ENCODE measurements around the gene NARF. TPM values are rescaled to one million over a fixed set of nuclear protein-coding genes. Genes with fewer than 3 reads are reported as not detected.
A peak's percentile ranks its signal among the peaks of the same experiment; 100 is the strongest.

The NARF gene
- total RNA-seq, 4 donors from 2014 or later: 33.2 to 47.5 (median 40.2) TPM

GRCh38 chr17:82439829-82440365 is 18.6 kb upstream of the NARF start:
- H3K27ac ChIP-seq: no peak overlapping the region
- intact Hi-C loops (cut with DNase I): no loop called here
- no peaks in the 10 kb centered on the region for H3K9me3 ChIP-seq
- 94% methylated on average over 20 of the region's 34 CpGs for WGBS, 2 donors
- no peak for DNase-seq
- TF ChIP-seq CTCF (IDR thresholded peaks at IDR 0.05) (no peak), POLR2A (IDR thresholded peaks at IDR 0.05) (no peak)
- H3K4me1 ChIP-seq: peaks cover 0 to 47% (median 16%) of the 10 kb centered on the region in 3 donors
- peaks cover 6 to 86% (median 21%) of the 10 kb centered on the region in 3 donors for H3K36me3 ChIP-seq
- H3K4me3 ChIP-seq: no peak overlapping the region
- no peaks in the 10 kb centered on the region for H3K27me3 ChIP-seq

- Histone ChIP-seq H3K4me3 (peak overlapping the region in 2 of 4 donors; percentile 4 to 30), H3K27ac (peak overlapping the region in 2 of 4 donors; percentile 23 to 45), H3K9me3 (no peaks in the 10 kb centered on the region), H3K27me3 (no peaks in the 10 kb centered on the region), H3K36me3 (peaks cover 6 to 86% (median 21%) of the 10 kb centered on the region in 3 donors), H3K4me1 (peaks cover 3 to 52% (median 22%) of the 10 kb centered on the region in 3 donors)
- intact Hi-C loops (cut with DNase I): no loop called here
- WGBS, 2 donors: 70 to 78% methylated on average over 10 to 17 of the region's 22 CpGs
- DNase-seq: no peak
- no peak for TF ChIP-seq CTCF (IDR thresholded peaks at IDR 0.05)
- TF ChIP-seq POLR2A (IDR thresholded peaks at IDR 0.05): no peak
Observed at GRCh38 chr17:82440469-82440981, 18.0 kb upstream of the NARF start.

GRCh38 chr17:82440991-82441627 is 17.4 kb upstream of the NARF start:
- Histone ChIP-seq H3K27me3 (no peaks in the 10 kb centered on the region), H3K9me3 (no peaks in the 10 kb centered on the region), H3K36me3 (peaks cover 6 to 86% (median 21%) of the 10 kb centered on the region in 3 donors), H3K4me1 (peaks cover 7 to 58% (median 27%) of the 10 kb centered on the region in 3 donors), H3K27ac (peak overlapping the region in 2 of 4 donors; percentile 23 to 45), H3K4me3 (peak overlapping the region in 2 of 4 donors; percentile 4 to 30)
- 28 to 77% methylated on average over 4 to 6 of the region's 17 CpGs for WGBS, 2 donors
- intact Hi-C loops (cut with DNase I): no loop called here
- TF ChIP-seq POLR2A (IDR thresholded peaks at IDR 0.05) (no peak), CTCF (IDR thresholded peaks at IDR 0.05) (no peak)
- no peak for DNase-seq

- DNase-seq: no peak
- Histone ChIP-seq H3K27me3 (no peaks in the 10 kb centered on the region), H3K36me3 (peaks cover 6 to 85% (median 21%) of the 10 kb centered on the region in 3 donors), H3K27ac (no peak overlapping the region), H3K4me3 (no peak overlapping the region), H3K9me3 (no peaks in the 10 kb centered on the region), H3K4me1 (peaks cover 10 to 66% (median 28%) of the 10 kb centered on the region in 3 donors)
- 92 to 93% methylated on average over 4 to 11 of the region's 27 CpGs for WGBS, 2 donors
- TF ChIP-seq POLR2A (IDR thresholded peaks at IDR 0.05): no peak
- TF ChIP-seq CTCF (IDR thresholded peaks at IDR 0.05): no peak
- intact Hi-C loops (cut with DNase I): no loop called here
Observed at GRCh38 chr17:82441691-82442487, 16.7 kb upstream of the NARF start.

Data from esophagus squamous epithelium (tissue), 5 donors.